Aorta (tissue), 5 donors: ENCODE measurements around the gene ERC2. TPM values are rescaled to one million over a fixed set of nuclear protein-coding genes. Genes with fewer than 3 reads are reported as not detected.

ENCODE experiments used
- ATAC-seq: fragments of 200-7000 bp; cut with Tn5 transposase; one replicate; pipeline ENCODE4 v1.9.1; 2022; ENCODE audit warnings: moderate library complexity; ENCODE audit not compliant: low FRiP score
- DNase-seq, 2 donors: peaks; one replicate each; pipeline ENCODE4 v3.0.0-alpha.2; 2020
- H3K27ac ChIP-seq, 2 donors: one replicate each; pipeline ENCODE4 v1.5.1; 2013; ENCODE audit warnings: low read length in 2 of 2, mild to moderate bottlenecking in 2 of 2, moderate library complexity in 2 of 2, control low read depth in 1 of 2, inconsistent platforms in 1 of 2, low read depth in 1 of 2
- H3K27me3 ChIP-seq, 2 donors: one replicate each; pipeline ENCODE4 v1.6.1; 2013; ENCODE audit warnings: control low read depth in 1 of 2, low read length in 1 of 2, mild to moderate bottlenecking in 1 of 2, moderate library complexity in 1 of 2; ENCODE audit not compliant: insufficient read depth in 2 of 2, control insufficient read depth in 1 of 2
- H3K36me3 ChIP-seq, 2 donors: one replicate each; pipeline ENCODE4 v1.6.1; 2013; ENCODE audit warnings: control low read depth in 1 of 2, low read length in 1 of 2, mild to moderate bottlenecking in 1 of 2; ENCODE audit not compliant: insufficient read depth in 2 of 2, control insufficient read depth in 1 of 2
- H3K4me1 ChIP-seq, 2 donors: one replicate each; pipeline ENCODE4 v1.6.1; 2013; ENCODE audit warnings: low read length in 2 of 2, control low read depth in 1 of 2, mild to moderate bottlenecking in 1 of 2, moderate library complexity in 1 of 2; ENCODE audit not compliant: insufficient read depth in 2 of 2, control insufficient read depth in 1 of 2
- H3K4me3 ChIP-seq, 2 donors: one replicate each; pipeline ENCODE4 v1.5.1; 2013; ENCODE audit warnings: low read length in 2 of 2, control low read depth in 1 of 2, mild to moderate bottlenecking in 1 of 2
- H3K9me3 ChIP-seq: one replicate; pipeline ENCODE4 v1.6.1; 2013; ENCODE audit warnings: mild to moderate bottlenecking, low read length; ENCODE audit not compliant: control insufficient read depth
- WGBS, 2 donors: extraction: QIAGEN DNeasy Blood & Tissue Kit; methylation state at CpG; one replicate each; pipeline ENCODE4 v1.1.7; 2013; 5-methylcytosine and 5-hydroxymethylcytosine counted together
- intact Hi-C, 2 donors: fragments of 100-400 bp; cut with DNase I; formaldehyde crosslinking; loops; one replicate each; pipeline versions ENCODE4 v1.14.2 to v1.15.0; 2022
- polyA plus RNA-seq, 2 donors: library from polyadenylated mRNA; stranded (reverse); fragments of 200-250 nt; gene quantifications; one replicate each; pipeline ENCODE4 v1.2.3, GENCODE V29; 2013
- total RNA-seq, 2 donors: library from RNA; stranded (reverse); fragmentation: NEBNext Ultra II Directional; extraction: Animal tissue kit (Norgen Biotek cat#: 25700); gene quantifications; one replicate each; pipeline ENCODE4 v1.2.1, GENCODE V29; 2021
- donor health status: healthy with polysubstance abuse.
- donor health status: Bipolar disorder and iron deficiency.
- donor health status: DM: no; HTN: no; CAD: no.
- donor health status: DM: no; HTN: no; CAD: no.
- donor health status: DM: yes; HTN: yes; CAD: no.

The ERC2 gene
- total and polyA plus RNA-seq, 4 donors: 0.27 to 0.55 TPM; not detected in 2

DNA sequence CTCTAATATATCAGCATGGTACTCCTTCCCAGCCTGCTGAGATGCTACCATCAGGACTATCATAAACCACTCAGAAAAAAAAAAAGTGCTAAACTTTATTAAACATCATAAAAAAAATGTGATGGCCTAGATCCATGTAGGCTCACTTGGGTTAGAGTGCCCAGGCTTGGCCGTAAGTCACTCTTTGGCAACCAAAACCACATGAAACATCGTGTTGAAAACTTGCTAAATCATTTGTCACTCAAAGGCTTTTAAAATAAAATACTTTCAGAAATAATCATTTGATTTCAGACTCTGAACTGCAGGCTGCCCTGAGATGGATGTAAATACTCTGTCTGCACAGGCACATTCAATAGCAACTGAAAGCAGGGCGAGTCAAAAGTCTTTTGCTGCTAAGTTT lies 902.7 kb downstream of the ERC2 start:
- no peaks in the 10 kb centered on the region for H3K36me3 ChIP-seq
- WGBS, 2 donors: 8 to 16% methylated on average over 3 of the region's 3 CpGs
- intact Hi-C loops: no loop called here
- ATAC-seq (no peak), DNase-seq (no peak)
- no peaks in the 10 kb centered on the region for H3K27me3 ChIP-seq
- H3K4me1 ChIP-seq: no peaks in the 10 kb centered on the region
- H3K27ac ChIP-seq: no peak overlapping the region
- no peak overlapping the region for H3K4me3 ChIP-seq
- H3K9me3 ChIP-seq: no peaks in the 10 kb centered on the region

DNA sequence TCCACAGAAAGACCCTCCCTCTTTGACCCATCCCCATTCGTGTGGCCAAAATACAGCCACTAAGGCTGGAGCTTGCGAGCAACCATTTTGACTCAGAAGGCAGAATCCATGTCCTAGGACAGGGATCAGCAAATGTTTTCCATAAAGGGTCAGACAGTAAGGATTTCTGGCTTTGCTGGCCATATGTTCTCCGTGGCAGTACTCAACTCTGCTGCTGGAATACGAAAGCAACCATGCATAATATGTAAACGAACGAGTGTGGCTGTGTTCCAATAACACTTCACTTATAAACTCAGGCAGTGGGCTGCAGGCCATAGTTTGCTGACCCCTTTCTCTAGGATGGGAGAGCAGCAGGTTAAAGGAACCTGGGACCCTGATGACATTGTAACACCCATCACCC lies 903.5 kb downstream of the ERC2 start:
- Histone ChIP-seq H3K27me3 (no peaks in the 10 kb centered on the region), H3K27ac (no peak overlapping the region), H3K4me3 (no peak overlapping the region), H3K4me1 (no peaks in the 10 kb centered on the region), H3K36me3 (no peaks in the 10 kb centered on the region), H3K9me3 (no peaks in the 10 kb centered on the region)
- WGBS, 2 donors: 43 to 65% methylated on average over 6 of the region's 6 CpGs
- DNase-seq: no peak
- intact Hi-C loops: no loop called here
- ATAC-seq: no peak

DNA sequence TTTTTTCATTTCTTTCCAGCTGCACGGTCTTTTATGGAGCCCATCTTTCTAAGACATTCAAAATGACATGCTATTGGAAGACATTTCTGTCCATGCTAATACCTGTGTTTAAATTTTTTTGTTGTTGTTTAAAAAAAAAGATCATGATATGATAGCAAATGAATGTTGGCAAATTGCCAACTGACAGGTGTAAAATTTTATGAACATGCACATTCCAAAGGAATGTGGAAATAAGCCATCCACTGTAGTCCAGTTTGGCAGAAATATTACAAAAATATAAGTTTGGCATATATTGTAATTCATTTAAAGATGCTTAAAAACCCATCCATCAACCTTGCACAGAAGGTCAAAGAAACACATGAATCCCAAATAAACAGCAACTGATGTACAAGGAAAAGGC lies 905.6 kb downstream of the ERC2 start:
- no peak for DNase-seq
- WGBS, 2 donors: 50 to 57% methylated on average over 1 of the region's 1 CpG
- intact Hi-C loops: no loop called here
- Histone ChIP-seq H3K27ac (no peak overlapping the region), H3K4me3 (no peak overlapping the region), H3K27me3 (no peaks in the 10 kb centered on the region), H3K9me3 (no peaks in the 10 kb centered on the region), H3K36me3 (no peaks in the 10 kb centered on the region), H3K4me1 (no peaks in the 10 kb centered on the region)
- ATAC-seq: no peak

DNA sequence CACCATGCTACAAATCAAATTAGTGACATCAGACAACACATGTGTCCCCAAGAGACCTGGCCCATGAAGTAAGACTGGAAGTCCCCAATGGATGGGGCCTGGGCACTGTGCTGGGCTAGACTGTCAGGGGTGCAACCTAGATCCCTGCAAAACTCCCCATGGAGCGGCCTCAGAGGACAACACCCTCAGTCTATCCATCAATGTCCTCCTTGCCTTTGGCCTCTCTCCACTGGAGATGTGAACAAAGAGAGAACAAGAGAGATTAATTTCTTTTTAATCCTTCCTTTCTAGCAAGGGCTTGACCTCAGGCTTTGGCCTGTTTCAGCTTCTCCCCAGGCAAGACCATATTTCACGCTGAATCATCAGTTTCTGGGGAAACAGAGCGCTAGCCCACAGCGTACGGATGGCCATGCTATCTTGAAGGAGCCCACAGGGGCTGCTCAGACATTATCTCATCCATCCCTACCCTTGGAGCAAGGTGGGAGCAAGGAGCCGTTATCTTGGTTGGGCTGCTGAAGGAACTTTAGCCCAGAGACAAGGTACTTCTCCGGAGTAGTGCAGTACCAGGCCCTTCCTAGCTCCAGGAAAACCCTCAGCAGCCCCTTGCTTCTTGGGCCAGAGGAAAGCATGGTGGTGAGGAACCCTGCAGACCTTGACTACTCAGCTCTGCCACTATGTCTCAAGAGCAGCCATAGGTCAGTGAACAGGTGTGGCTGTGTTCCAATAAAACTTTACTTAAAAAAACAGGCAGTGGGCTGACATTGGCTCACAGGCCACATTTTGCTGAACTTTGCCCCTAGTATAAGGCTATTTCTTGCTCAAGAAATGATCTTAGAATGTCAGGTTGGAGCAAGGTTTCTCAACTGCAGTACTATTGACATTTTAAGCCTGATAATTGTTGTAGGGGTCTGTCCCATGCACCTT lies 908.5 kb downstream of the ERC2 start:
- intact Hi-C loops: no loop called here
- WGBS, 2 donors: 97% methylated on average over 7 of the region's 7 CpGs
- H3K9me3 ChIP-seq: no peaks in the 10 kb centered on the region
- H3K36me3 ChIP-seq: no peaks in the 10 kb centered on the region
- no peak overlapping the region for H3K27ac ChIP-seq
- H3K4me1 ChIP-seq: no peaks in the 10 kb centered on the region
- no peaks in the 10 kb centered on the region for H3K27me3 ChIP-seq
- ATAC-seq (no peak), DNase-seq (no peak)
- H3K4me3 ChIP-seq: no peak overlapping the region

DNA sequence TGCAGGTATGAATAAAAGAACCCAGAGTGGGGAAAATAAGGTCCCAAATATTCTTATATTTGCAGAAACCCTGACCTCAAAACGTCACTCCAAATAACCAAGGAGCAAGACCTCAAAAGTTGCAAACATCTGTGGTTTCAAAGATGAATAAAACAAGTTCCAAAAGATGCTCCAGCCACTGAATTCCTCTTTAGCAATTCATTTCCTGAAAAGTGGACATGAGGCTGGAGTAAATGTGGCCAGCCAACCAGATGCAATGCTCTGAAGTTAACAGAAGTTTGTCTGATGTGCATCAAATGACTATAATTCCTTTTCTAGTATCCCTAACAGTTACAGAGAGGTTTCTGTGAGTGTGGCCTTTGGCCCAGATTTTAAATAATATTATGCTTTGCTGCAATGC lies 910.0 kb downstream of the ERC2 start:
- H3K4me3 ChIP-seq: no peak overlapping the region
- ATAC-seq (no peak), DNase-seq (no peak)
- H3K9me3 ChIP-seq: no peaks in the 10 kb centered on the region
- H3K27ac ChIP-seq: no peak overlapping the region
- no peaks in the 10 kb centered on the region for H3K27me3 ChIP-seq
- no peaks in the 10 kb centered on the region for H3K4me1 ChIP-seq
- no peaks in the 10 kb centered on the region for H3K36me3 ChIP-seq
- intact Hi-C loops: no loop called here
- WGBS, 2 donors: 90 to 97% methylated on average over 1 of the region's 1 CpG

DNA sequence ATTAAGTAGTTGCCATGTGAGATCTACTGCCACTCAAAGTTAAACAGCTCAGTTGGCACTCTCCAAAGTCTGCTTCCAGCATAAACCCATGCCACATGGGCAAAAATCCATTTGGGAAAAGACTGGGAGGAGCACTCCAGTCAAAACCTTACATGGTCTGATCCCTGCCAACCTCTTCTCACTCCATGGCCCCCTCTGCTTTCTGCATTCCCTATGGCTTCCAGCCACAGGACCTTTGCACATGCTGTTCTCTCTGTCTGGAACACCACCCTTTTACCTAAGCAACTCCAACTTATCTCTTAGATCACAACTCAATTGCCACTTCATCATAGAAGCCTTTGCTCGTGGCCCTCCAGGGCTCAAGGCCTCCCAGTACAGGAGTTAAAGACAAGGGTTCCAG lies 910.7 kb downstream of the ERC2 start:
- 93 to 100% methylated on average over 1 of the region's 1 CpG for WGBS, 2 donors
- no peak for DNase-seq
- no peak for ATAC-seq
- no peaks in the 10 kb centered on the region for H3K36me3 ChIP-seq
- no peaks in the 10 kb centered on the region for H3K27me3 ChIP-seq
- intact Hi-C loops: no loop called here
- H3K4me1 ChIP-seq: no peaks in the 10 kb centered on the region
- no peaks in the 10 kb centered on the region for H3K9me3 ChIP-seq
- no peak overlapping the region for H3K4me3 ChIP-seq
- no peak overlapping the region for H3K27ac ChIP-seq

DNA sequence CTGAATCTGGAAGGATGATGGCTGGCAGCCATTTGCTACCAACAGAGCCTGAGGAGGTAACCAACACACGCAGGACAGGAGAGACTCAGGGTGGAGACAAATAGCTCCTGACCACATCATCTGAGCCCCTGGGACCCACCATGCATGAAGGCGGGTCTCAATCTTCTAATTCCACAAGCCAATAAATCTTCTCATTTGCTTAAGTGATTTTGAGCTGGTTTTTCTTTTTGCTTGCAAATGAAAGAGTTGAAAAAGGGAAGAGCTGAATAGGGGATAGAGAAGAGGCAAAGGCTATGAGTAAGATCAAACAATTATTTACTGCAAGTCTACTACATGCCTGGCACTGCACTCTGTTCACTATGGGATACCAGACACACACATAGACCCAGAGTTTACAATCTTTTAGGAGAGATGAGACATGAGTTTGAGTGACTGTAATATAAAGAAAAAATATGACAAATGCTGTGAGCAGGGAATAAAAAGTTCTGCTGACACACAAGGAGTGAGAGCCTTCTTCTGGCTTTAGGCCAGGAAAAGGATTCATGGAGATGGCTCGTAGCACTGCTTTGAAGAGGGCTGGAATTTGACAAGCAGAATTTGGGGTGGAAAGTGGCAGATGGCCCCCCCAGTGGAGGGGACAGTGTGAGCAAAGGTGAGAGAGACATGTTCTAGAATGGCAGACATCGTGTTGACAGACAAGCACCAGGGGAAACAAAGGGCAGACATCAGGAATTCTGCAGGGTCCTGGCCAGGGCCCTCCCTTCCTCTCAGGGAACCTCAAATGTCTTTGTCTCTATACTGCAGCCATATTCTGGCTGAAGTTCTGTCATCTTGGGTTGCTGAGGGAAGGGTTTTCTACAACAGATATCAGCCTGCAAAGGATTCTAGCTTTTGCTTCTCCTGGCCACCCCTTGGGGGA lies 911.4 kb downstream of the ERC2 start:
- WGBS, 2 donors: 89 to 91% methylated on average over 4 of the region's 4 CpGs
- H3K27ac ChIP-seq: no peak overlapping the region
- intact Hi-C loops: no loop called here

DNA sequence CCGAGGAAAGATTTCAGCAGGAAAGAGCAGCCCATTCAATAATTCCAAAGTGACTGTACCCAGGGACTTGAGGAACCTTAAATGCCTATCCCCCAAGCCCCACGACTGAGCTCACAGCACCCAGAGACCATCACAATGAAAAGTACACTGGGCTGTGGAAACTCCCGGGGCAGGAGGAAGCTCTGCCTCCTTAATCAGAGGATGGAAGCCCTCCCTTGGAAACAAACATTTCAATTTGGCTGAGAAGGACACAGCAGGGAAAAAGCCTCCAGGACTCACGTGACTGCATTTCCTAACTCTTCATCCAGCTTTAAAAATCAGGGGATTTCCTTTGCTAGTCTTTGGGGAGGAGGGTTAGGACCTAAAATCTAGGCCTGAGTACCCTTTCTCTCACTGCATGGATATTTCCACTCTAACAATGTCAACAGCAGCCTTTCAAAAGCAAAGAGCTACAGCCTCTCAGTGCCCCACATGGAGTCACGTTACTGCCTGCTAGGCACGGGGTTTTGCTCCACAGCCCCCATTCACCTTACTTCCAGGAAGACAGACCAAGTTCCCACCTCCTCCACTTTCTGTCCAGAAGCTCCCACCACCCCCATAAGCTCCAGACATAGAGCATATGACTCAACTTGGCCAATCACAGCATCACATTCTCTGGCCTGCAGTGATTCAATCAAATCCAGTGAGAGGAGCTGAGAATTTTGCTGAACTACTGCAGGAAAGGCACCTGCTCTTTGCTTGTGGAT lies 912.2 kb downstream of the ERC2 start:
- Histone ChIP-seq H3K27ac (no peak overlapping the region), H3K36me3 (no peaks in the 10 kb centered on the region), H3K4me1 (no peaks in the 10 kb centered on the region), H3K9me3 (no peaks in the 10 kb centered on the region), H3K4me3 (no peak overlapping the region), H3K27me3 (no peaks in the 10 kb centered on the region)
- ATAC-seq: no peak
- DNase-seq: no peak
- 84 to 85% methylated on average over 6 of the region's 6 CpGs for WGBS, 2 donors
- intact Hi-C loops: no loop called here

More for the DNA sequence above, 911.4 kb downstream of the ERC2 start:
- DNase-seq (no peak), ATAC-seq (no peak)
- Histone ChIP-seq H3K27me3 (no peaks in the 10 kb centered on the region), H3K4me1 (no peaks in the 10 kb centered on the region), H3K36me3 (no peaks in the 10 kb centered on the region), H3K4me3 (no peak overlapping the region), H3K9me3 (no peaks in the 10 kb centered on the region)
